Astrocyte (in vitro differentiated cells and primary cell): ENCODE results near the gene ITGA3.

Experiments used
- CTCF ChIP-seq: IDR thresholded peaks from 2 replicates; pipeline ENCODE4 v1.5.1; 2011; ENCODE audit warnings: low read depth, mild to moderate bottlenecking, inconsistent platforms, low read length, moderate library complexity; ENCODE audit not compliant: insufficient read depth
- EZH2 ChIP-seq: IDR thresholded peaks from 2 replicates; pipeline ENCODE4 v1.6.1; 2012; ENCODE audit warnings: mild to moderate bottlenecking, low read length, inconsistent platforms; ENCODE audit not compliant: insufficient read depth

GRCh38 chr17:50060951-50061712 is 5.2 kb downstream of the ITGA3 start:
- no peak for TF ChIP-seq CTCF
- TF ChIP-seq EZH2, result no peak
